K562 (cell line): ENCODE measurements around the gene MTIF3. TPM values are rescaled to one million over a fixed set of nuclear protein-coding genes. Genes with fewer than 3 reads are reported as not detected.
A peak's percentile ranks its signal among the peaks of the same experiment; 100 is the strongest.

Experiments
- ATAC-seq: fragments of 200-7000 bp; cut with Tn5 transposase; 3 replicates; pipeline ENCODE4 v1.9.1; 2020; ENCODE audit warnings: moderate library complexity
- BruUV-seq: library from RNA; stranded (reverse); fragments of 400-500 nt; replicated peaks from 2 replicates; lab custom pipeline; 2021; lab: Mats Ljungman, UMichigan
- CTCF ChIA-PET: fragments of 300-600 bp; formaldehyde crosslinking; extraction: SDS; loops from one replicate; lab custom pipeline; 2021; ENCODE audit warnings: low intra/inter-chr PET ratio; lab: Yijun Ruan, JAX
- POLR2A ChIA-PET: fragments of 300-600, 350-650 bp; sonication (Branson Sonifier 250); formaldehyde crosslinking; extraction: SDS; loops from one replicate; lab custom pipeline; 2021; ENCODE audit warnings: antibody characterized with exemption, inconsistent platforms; lab: Yijun Ruan, JAX
- DNase-seq, 4 experiments: peaks; one replicate each; pipeline versions ENCODE4 v3.0.0 to v3.0.0-alpha.2; 2011 to 2018; ENCODE audit warnings: low spot score in 3 of 4, mixed read lengths in 3 of 4; ENCODE audit errors: extremely low read depth in 1 of 4
- FAIRE-seq: peaks from 2 replicates; lab custom pipeline; 2011; peaks lifted over from hg19 to GRCh38; lab: Jason Lieb, UNC
- H2AFZ ChIP-seq: 2 replicates; pipeline ENCODE4 v1.6.0; 2011; ENCODE audit warnings: low read depth, low read length, control low read depth, inconsistent platforms
- H3K27ac ChIP-seq: fragments of 200-600 bp; 3 replicates; pipeline ENCODE4 v1.8.0; 2011; ENCODE audit warnings: low read depth, mild to moderate bottlenecking, control low read depth, inconsistent platforms, low read length, moderate library complexity, mixed read lengths; ENCODE audit errors: extremely low read depth
- H3K27me3 ChIP-seq, 2 experiments: fragments of 300-600 bp in 1 of 2; 2 replicates in 1 of 2; 3 replicates in 1 of 2; pipeline versions ENCODE4 v1.6.0 to v1.8.0; 2011; ENCODE audit warnings: inconsistent platforms in 2 of 2, low read length in 2 of 2, mild to moderate bottlenecking in 1 of 2, mixed read lengths in 1 of 2, moderate library complexity in 1 of 2; ENCODE audit not compliant: control insufficient read depth in 2 of 2, insufficient read depth in 2 of 2
- H3K36me3 ChIP-seq: fragments of 300-600 bp; 3 replicates; pipeline ENCODE4 v1.8.0; 2011; ENCODE audit warnings: mild to moderate bottlenecking, low read length, inconsistent platforms; ENCODE audit not compliant: control insufficient read depth, insufficient read depth
- H3K4me1 ChIP-seq, 2 experiments: fragments of 200-600 bp in 1 of 2; replicated peaks in 1 of 2; 2 replicates in 1 of 2; 3 replicates in 1 of 2; pipeline versions ENCODE4 v1.5.1 to v1.8.0; 2011; ENCODE audit warnings: inconsistent platforms in 2 of 2, low read length in 2 of 2, mild to moderate bottlenecking in 1 of 2, mixed read lengths in 1 of 2, moderate library complexity in 1 of 2; ENCODE audit not compliant: control insufficient read depth in 2 of 2, insufficient read depth in 2 of 2
- H3K4me2 ChIP-seq: 2 replicates; pipeline ENCODE4 v1.6.1; 2011; ENCODE audit warnings: low read length, control low read depth, inconsistent platforms, mixed read lengths; ENCODE audit not compliant: insufficient read depth
- H3K4me3 ChIP-seq: fragments of 200-600 bp; sonication (generic), shearing (Covaris generic); 2 replicates; pipeline ENCODE4 v1.5.1; 2016; ENCODE audit warnings: control low read depth, inconsistent platforms
- H3K79me2 ChIP-seq: fragments of 200-600 bp; 3 replicates; pipeline ENCODE4 v1.8.0; 2011; ENCODE audit warnings: low read length, inconsistent platforms; ENCODE audit not compliant: control insufficient read depth, insufficient read depth
- H3K9ac ChIP-seq, 2 experiments: 2 replicates each; pipeline versions ENCODE4 v1.6.0 to v1.6.1; 2011; ENCODE audit warnings: low read depth in 2 of 2, low read length in 2 of 2, control low read depth in 1 of 2, inconsistent platforms in 1 of 2, mild to moderate bottlenecking in 1 of 2, mixed read lengths in 1 of 2; ENCODE audit not compliant: insufficient read depth in 1 of 2
- H3K9me1 ChIP-seq: one replicate; pipeline ENCODE4 v1.6.0; 2011; ENCODE audit warnings: inconsistent platforms, mild to moderate bottlenecking, low read length, moderate library complexity; ENCODE audit not compliant: control insufficient read depth, insufficient read depth
- H3K9me3 ChIP-seq: replicated peaks from 2 replicates; pipeline ENCODE4 v1.5.1; 2011; ENCODE audit warnings: low read depth, low read length, inconsistent platforms; ENCODE audit not compliant: control insufficient read depth, insufficient read depth
- H4K20me1 ChIP-seq: replicated peaks from 2 replicates; pipeline ENCODE4 v1.6.1; 2011; ENCODE audit warnings: low read length, inconsistent platforms, mixed read lengths; ENCODE audit not compliant: control insufficient read depth, insufficient read depth
- MYC ChIP-seq, 2 experiments: fragments of 250-450 bp in 1 of 2; sonication (Bioruptor Pico) in 1 of 2; IDR thresholded peaks; 2 replicates each; pipeline versions ENCODE4 v1.5.1 to v1.6.1; 2012 to 2021; ENCODE audit warnings: low read depth in 2 of 2, borderline replicate concordance in 1 of 2, improper control_type of control experiment in 1 of 2, low read length in 1 of 2, mild to moderate bottlenecking in 1 of 2, moderate library complexity in 1 of 2
- NCOA6 ChIP-seq: fragments of 450-650 bp; IDR thresholded peaks from 2 replicates; pipeline ENCODE4 v1.6.1; 2017; ENCODE audit warnings: mild to moderate bottlenecking
- WGBS: fragments of 100-300 bp; shearing (Covaris generic); methylation state at CpG from one replicate; pipeline ENCODE4 v1.1.6; 2016; ENCODE audit warnings: low coverage, mixed read lengths; ENCODE audit not compliant: insufficient coverage; ENCODE audit errors: missing lambda C conversion rate; 5-methylcytosine and 5-hydroxymethylcytosine counted together
- in situ Hi-C: fragments of 300-500 bp; cut with MboI; formaldehyde crosslinking; loops from 4 replicates; pipeline ENCODE4 v1.15.0; 2018; ENCODE audit warnings: inconsistent platforms, mixed read lengths
- intact Hi-C: fragments of 100-400 bp; cut with micrococcal nuclease; formaldehyde crosslinking; loops from 2 replicates; pipeline ENCODE4 v1.14.2; 2022
- polyA plus RNA-seq, 8 experiments: library from polyadenylated mRNA; depleted of rRNA in 4 of 8; stranded (reverse) in 5 of 8; unstranded in 3 of 8; fragments of >200 nt; fragmentation: Nextera tagmentation in 2 of 8; fragmentation: Illumina TruSeq in 1 of 8; extraction: Ambion mirVana in 2 of 8; extraction: Trizol in 1 of 8; gene quantifications; 2 replicates each; pipeline versions ENCODE4 v1.2.1 to v1.2.3, GENCODE V29; 2011 to 2014; ENCODE audit warnings: inconsistent platforms in 1 of 8, missing spikeins in 1 of 8
- total RNA-seq, 7 experiments: library from RNA; depleted of rRNA in 6 of 7; stranded (reverse); fragments of >200 nt in 6 of 7; fragmentation: Illumina TruSeq in 2 of 7; extraction: Trizol in 2 of 7; gene quantifications; 2 replicates each; pipeline versions ENCODE4 v1.2.1 to v1.2.3, GENCODE V29; 2011 to 2021; ENCODE audit warnings: low replicate concordance in 1 of 7
- TF ChIP-seq, protein P1 (sequence below): sonication (generic); formaldehyde crosslinking; IDR thresholded peaks from 2 replicates; pipeline ENCODE4 v1.8.0; 2022; ENCODE audit warnings: missing genetic modification reagents, mild to moderate bottlenecking, moderate library complexity, borderline replicate concordance
- TF ChIP-seq, protein P2 (sequence below): fragments of 250-450 bp; sonication (Bioruptor Pico); IDR thresholded peaks from 2 replicates; pipeline ENCODE4 v1.5.1; 2021; ENCODE audit warnings: mild to moderate bottlenecking

The MTIF3 gene
- total and polyA plus RNA-seq, 9 of the 15 experiments (the other 6 are each of a cell fraction or from before 2014, with no cell fraction given), result 23.5 to 73.6 (median 45.2) TPM

GRCh38 chr13:27405546-27406134 lies 44.7 kb downstream of the MTIF3 start:
- in situ Hi-C loops, result no loop called here
- BruUV-seq, result no TSS peak
- Histone ChIP-seq H3K79me2 (no peaks in the 10 kb centered on the region), H4K20me1 (no peaks in the 10 kb centered on the region), H3K27me3 (peaks cover 4 to 34% of the 10 kb centered on the region in 2 experiments; a peak in 4 of 5 replicates), H3K9me1 (no peaks in the 10 kb centered on the region), H3K9me3 (no peaks in the 10 kb centered on the region), H3K4me1 (no peaks in the 10 kb centered on the region), H2AFZ (no peak overlapping the region), H3K27ac (no peak overlapping the region), H3K9ac (no peak overlapping the region), H3K36me3 (no peaks in the 10 kb centered on the region), H3K4me2 (no peak overlapping the region), H3K4me3 (no peak overlapping the region)
- CTCF ChIA-PET, result interaction anchor here (1.4 kb wide), 1 partner anchor 421 kb away, joined by 7 read pairs; no protein-coding TSS in a partner anchor
- TF ChIP-seq, protein P1, sequence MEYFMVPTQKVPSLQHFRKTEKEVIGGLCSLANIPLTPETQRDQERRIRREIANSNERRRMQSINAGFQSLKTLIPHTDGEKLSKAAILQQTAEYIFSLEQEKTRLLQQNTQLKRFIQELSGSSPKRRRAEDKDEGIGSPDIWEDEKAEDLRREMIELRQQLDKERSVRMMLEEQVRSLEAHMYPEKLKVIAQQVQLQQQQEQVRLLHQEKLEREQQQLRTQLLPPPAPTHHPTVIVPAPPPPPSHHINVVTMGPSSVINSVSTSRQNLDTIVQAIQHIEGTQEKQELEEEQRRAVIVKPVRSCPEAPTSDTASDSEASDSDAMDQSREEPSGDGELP, result no peak
- TF ChIP-seq, protein P2, sequence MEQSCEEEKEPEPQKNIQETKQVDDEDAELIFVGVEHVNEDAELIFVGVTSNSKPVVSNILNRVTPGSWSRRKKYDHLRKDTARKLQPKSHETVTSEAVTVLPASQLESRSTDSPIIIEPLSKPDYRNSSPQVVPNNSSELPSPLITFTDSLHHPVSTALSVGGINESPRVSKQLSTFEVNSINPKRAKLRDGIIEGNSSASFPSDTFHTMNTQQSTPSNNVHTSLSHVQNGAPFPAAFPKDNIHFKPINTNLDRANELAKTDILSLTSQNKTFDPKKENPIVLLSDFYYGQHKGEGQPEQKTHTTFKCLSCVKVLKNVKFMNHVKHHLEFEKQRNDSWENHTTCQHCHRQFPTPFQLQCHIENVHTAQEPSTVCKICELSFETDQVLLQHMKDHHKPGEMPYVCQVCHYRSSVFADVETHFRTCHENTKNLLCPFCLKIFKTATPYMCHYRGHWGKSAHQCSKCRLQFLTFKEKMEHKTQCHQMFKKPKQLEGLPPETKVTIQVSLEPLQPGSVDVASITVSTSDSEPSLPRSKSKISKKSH (CRISPR knock-in tag), result no peak
- TF ChIP-seq NCOA6 (no peak), MYC (IDR thresholded peaks at IDR 0.05; ENCODE audit: low read depth, low read length) (no peak), MYC (CRISPR knock-in tag; IDR thresholded peaks at IDR 0.05; ENCODE audit: borderline replicate concordance, low read depth) (no peak)
- WGBS, result 4% methylated on average over 5 of the region's 5 CpGs
- FAIRE-seq, result no peak
- intact Hi-C loops, result no loop called here
- POLR2A ChIA-PET, result interaction anchor here (1.0 to 1.2 kb wide), 2 partner anchors 11 to 23 kb away, joined by 3 read pairs; no protein-coding TSS in a partner anchor
- ATAC-seq, result peak; percentile 37; the same call in 2 of the 3 replicates
- DNase-seq, result peak in 1 of 4 experiments; percentile 17
